Neural cell (in vitro differentiated cells): ENCODE results near the gene SMIM22. TPM values are rescaled to one million over a fixed set of nuclear protein-coding genes. Genes with fewer than 3 reads are reported as not detected.

ENCODE experiments used
- H2AFZ ChIP-seq: fragments of 200-600, 300-800 bp; sonication (generic), shearing (Covaris generic); 2 replicates; pipeline ENCODE4 v1.6.0; 2014; ENCODE audit warnings: low read depth, mild to moderate bottlenecking, antibody characterized with exemption, low read length, moderate library complexity
- H3F3A ChIP-seq: fragments of 200-600 bp; shearing (Covaris generic); 2 replicates; pipeline ENCODE4 v1.6.1; 2016; ENCODE audit warnings: mild to moderate bottlenecking, moderate library complexity, mixed read lengths, antibody characterized with exemption, low read length; ENCODE audit not compliant: insufficient read depth, poor library complexity, severe bottlenecking
- H3K27ac ChIP-seq: fragments of 200-600, 300-800 bp; sonication (generic), shearing (Covaris generic); 2 replicates; pipeline ENCODE4 v1.5.1; 2014; ENCODE audit warnings: mild to moderate bottlenecking, low read length, moderate library complexity
- H3K27me3 ChIP-seq: fragments of 300-800, 200-600 bp; sonication (generic), shearing (Covaris generic); 2 replicates; pipeline ENCODE4 v1.6.0; 2014; ENCODE audit warnings: mild to moderate bottlenecking, low read depth, low read length, moderate library complexity; ENCODE audit not compliant: insufficient read depth
- H3K36me3 ChIP-seq: fragments of 300-800, 200-600 bp; sonication (generic), shearing (Covaris generic); 2 replicates; pipeline ENCODE4 v1.5.1; 2014; ENCODE audit warnings: mild to moderate bottlenecking, antibody characterized with exemption, low read length, moderate library complexity; ENCODE audit not compliant: insufficient read depth
- H3K4me2 ChIP-seq: fragments of 300-800, 200-600 bp; sonication (generic), shearing (Covaris generic); 2 replicates; pipeline ENCODE4 v1.6.0; 2014; ENCODE audit warnings: mild to moderate bottlenecking, low read length
- H3K4me3 ChIP-seq: fragments of 300-800, 200-600 bp; sonication (generic), shearing (Covaris generic); 2 replicates; pipeline ENCODE4 v1.5.1; 2014; ENCODE audit warnings: mild to moderate bottlenecking, low read length, moderate library complexity
- H3K79me2 ChIP-seq: fragments of 200-600 bp; shearing (Covaris generic); replicated peaks from 2 replicates; pipeline ENCODE4 v1.6.0; 2014; ENCODE audit warnings: mild to moderate bottlenecking, low read length, moderate library complexity; ENCODE audit not compliant: insufficient read depth
- H3K9ac ChIP-seq: fragments of 300-800, 200-600 bp; sonication (generic), shearing (Covaris generic); 2 replicates; pipeline ENCODE4 v1.6.1; 2016; ENCODE audit warnings: mild to moderate bottlenecking, low read length, mixed read lengths
- H3K9me2 ChIP-seq: fragments of 200-600 bp; shearing (Covaris generic); 2 replicates; pipeline ENCODE4 v1.6.1; 2016; ENCODE audit warnings: mild to moderate bottlenecking, low read length, mixed read lengths; ENCODE audit not compliant: insufficient read depth
- H3K9me3 ChIP-seq: fragments of 200-600, 300-800 bp; sonication (generic), shearing (Covaris generic); 2 replicates; pipeline ENCODE4 v1.6.1; 2016; ENCODE audit warnings: mild to moderate bottlenecking, mixed run types, low read length, moderate library complexity, mixed read lengths
- H4K20me1 ChIP-seq: fragments of 200-600 bp; shearing (Covaris generic); 2 replicates; pipeline ENCODE4 v1.6.1; 2016; ENCODE audit warnings: mild to moderate bottlenecking, mixed run types; ENCODE audit not compliant: insufficient read depth
- EP300 ChIP-seq: fragments of 450-650 bp; conservative IDR thresholded peaks from 2 replicates; pipeline ENCODE4 v1.6.1; 2014; ENCODE audit warnings: antibody characterized with exemption, mild to moderate bottlenecking, moderate library complexity; ENCODE audit not compliant: poor library complexity, severe bottlenecking
- EZH2 ChIP-seq: fragments of 200-600, 300-800 bp; shearing (Covaris generic), sonication (generic); IDR thresholded peaks from 2 replicates; pipeline ENCODE4 v1.6.1; 2014; ENCODE audit warnings: antibody characterized with exemption, low read length, borderline replicate concordance, mild to moderate bottlenecking; ENCODE audit not compliant: insufficient read depth, poor library complexity, severe bottlenecking
- MXI1 ChIP-seq: fragments of 450-650 bp; conservative IDR thresholded peaks from 2 replicates; pipeline ENCODE4 v1.6.1; 2014; ENCODE audit warnings: antibody characterized with exemption, mild to moderate bottlenecking; ENCODE audit not compliant: poor library complexity, severe bottlenecking
- POLR2AphosphoS5 ChIP-seq: IDR thresholded peaks from 2 replicates; pipeline ENCODE4 v1.6.1; 2012
- RAD21 ChIP-seq: fragments of 450-650 bp; conservative IDR thresholded peaks from 2 replicates; pipeline ENCODE4 v1.6.1; 2014; ENCODE audit warnings: antibody characterized with exemption, mild to moderate bottlenecking, moderate library complexity
- SMC3 ChIP-seq: fragments of 450-650 bp; conservative IDR thresholded peaks from 2 replicates; pipeline ENCODE4 v1.6.1; 2014; ENCODE audit warnings: antibody characterized with exemption, mild to moderate bottlenecking, moderate library complexity; ENCODE audit not compliant: poor library complexity
- TAF1 ChIP-seq: IDR thresholded peaks from 2 replicates; pipeline ENCODE4 v1.6.1; 2012; ENCODE audit warnings: low read depth
- polyA plus RNA-seq: library from polyadenylated mRNA; depleted of rRNA; stranded (reverse); fragments of >200 nt; gene quantifications from 2 replicates; pipeline ENCODE4 v1.2.3, GENCODE V29; 2014
- TF ChIP-seq, protein P1 (sequence below): IDR thresholded peaks from 2 replicates; pipeline ENCODE4 v1.6.1; 2012; ENCODE audit warnings: borderline replicate concordance
- TF ChIP-seq, protein P2 (sequence below): fragments of 450-650 bp; IDR thresholded peaks from 2 replicates; pipeline ENCODE4 v1.5.1; 2014; ENCODE audit warnings: antibody characterized with exemption, mild to moderate bottlenecking, moderate library complexity; ENCODE audit not compliant: poor library complexity, severe bottlenecking

The SMIM22 gene
- polyA plus RNA-seq, 1 donor from 2014 or later: not detected

DNA sequence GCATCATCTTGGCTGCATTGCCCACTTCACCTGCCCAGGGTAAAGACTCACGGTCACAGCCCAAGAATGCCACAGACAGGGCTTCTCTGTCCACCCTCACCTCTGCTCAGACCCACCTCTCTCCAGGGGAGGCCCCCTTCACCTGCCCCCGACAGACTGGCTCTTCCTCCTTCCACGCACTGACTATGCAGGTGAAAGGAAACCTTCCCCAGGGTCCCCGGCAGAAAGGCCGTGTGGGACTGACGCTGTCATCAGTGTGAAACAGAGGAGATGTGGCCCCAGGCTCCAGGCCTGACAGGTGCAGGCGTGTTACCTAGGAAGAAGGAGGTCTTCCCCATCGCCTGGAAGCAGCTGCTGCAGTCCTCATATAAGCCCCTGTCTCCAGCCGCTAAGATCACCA, 16.6 kb downstream of the SMIM22 start:
- H3K4me3 ChIP-seq: no peak overlapping the region
- no peak overlapping the region for H3K27ac ChIP-seq
- no peak overlapping the region for H3K4me2 ChIP-seq
- H2AFZ ChIP-seq: no peak overlapping the region
- H4K20me1 ChIP-seq: no peaks in the 10 kb centered on the region
- no peaks in the 10 kb centered on the region for H3F3A ChIP-seq
- no peaks in the 10 kb centered on the region for H3K9me2 ChIP-seq
- TF ChIP-seq EP300: no peak
- no peaks in the 10 kb centered on the region for H3K27me3 ChIP-seq
- no peaks in the 10 kb centered on the region for H3K79me2 ChIP-seq
- H3K9ac ChIP-seq: no peak overlapping the region
- H3K9me3 ChIP-seq: no peaks in the 10 kb centered on the region
- H3K36me3 ChIP-seq: peaks cover 5% of the 10 kb centered on the region

DNA sequence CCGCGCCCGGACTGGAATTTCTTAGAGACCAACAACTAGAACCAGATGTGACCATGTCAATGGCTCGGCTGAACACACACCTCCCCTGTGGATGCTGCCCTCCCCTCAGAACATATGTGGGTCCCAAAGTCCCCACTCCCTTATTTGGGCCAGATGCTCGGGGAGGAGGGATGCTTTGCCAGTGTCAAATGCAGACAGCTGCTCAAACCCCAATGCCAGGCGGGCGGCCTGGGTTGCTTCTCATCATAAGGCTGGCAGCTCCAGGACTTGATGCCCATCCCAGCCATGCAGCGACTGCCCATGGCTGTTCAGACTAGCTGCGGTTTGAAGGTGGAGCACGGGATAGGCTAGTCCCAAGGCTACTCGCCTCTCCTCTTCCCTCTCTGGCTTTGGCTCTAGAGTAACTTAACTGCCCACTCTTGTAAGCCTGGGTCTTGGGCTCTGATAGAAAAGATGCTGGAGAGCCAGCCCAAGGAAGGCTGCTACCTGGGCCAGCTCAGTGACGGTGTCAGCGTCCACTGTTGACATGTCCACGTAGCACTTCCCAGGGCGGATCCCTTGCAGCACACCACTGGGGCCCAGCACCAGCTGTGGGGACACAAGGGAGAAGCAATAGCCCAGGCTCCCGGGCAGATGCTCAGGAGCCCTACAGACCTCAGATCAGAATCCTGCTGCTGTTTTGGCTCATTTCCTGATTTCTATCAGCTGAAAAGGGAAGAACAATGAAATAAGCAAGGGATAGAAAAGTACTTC, 18.3 kb downstream of the SMIM22 start:
- Histone ChIP-seq H2AFZ (no peak overlapping the region), H3K9me3 (no peaks in the 10 kb centered on the region), H3K27me3 (no peaks in the 10 kb centered on the region), H3K9ac (no peak overlapping the region), H3K36me3 (peaks cover 5% of the 10 kb centered on the region), H3K79me2 (no peaks in the 10 kb centered on the region), H3K4me2 (no peak overlapping the region), H3F3A (no peaks in the 10 kb centered on the region), H4K20me1 (no peaks in the 10 kb centered on the region), H3K27ac (no peak overlapping the region), H3K4me3 (no peak overlapping the region), H3K9me2 (no peaks in the 10 kb centered on the region)
- TF ChIP-seq EZH2 (no peak), EP300 (no peak)

DNA sequence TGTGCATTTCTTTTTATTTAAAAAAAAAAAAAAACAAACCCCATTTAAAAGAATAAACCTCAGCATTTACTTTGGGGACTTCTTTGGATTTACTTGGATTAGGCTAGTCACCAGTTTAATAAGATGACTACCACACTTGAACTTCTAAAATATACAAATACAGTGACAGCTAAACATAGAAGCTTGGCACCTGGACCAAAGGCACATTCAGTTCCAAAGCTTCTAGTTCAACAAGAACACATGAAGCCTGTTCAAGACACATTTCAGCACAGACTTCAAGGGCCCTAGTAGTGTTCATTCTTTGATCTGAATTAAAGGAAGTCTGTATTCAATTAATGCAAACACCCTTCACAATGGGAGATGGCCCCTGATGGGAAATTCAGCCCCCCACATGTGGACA, 18.9 kb downstream of the SMIM22 start:
- TF ChIP-seq POLR2AphosphoS5 (no peak), MXI1 (no peak), RAD21 (no peak), TAF1 (no peak), SMC3 (no peak), EZH2 (no peak), EP300 (no peak)
- TF ChIP-seq, protein P1, sequence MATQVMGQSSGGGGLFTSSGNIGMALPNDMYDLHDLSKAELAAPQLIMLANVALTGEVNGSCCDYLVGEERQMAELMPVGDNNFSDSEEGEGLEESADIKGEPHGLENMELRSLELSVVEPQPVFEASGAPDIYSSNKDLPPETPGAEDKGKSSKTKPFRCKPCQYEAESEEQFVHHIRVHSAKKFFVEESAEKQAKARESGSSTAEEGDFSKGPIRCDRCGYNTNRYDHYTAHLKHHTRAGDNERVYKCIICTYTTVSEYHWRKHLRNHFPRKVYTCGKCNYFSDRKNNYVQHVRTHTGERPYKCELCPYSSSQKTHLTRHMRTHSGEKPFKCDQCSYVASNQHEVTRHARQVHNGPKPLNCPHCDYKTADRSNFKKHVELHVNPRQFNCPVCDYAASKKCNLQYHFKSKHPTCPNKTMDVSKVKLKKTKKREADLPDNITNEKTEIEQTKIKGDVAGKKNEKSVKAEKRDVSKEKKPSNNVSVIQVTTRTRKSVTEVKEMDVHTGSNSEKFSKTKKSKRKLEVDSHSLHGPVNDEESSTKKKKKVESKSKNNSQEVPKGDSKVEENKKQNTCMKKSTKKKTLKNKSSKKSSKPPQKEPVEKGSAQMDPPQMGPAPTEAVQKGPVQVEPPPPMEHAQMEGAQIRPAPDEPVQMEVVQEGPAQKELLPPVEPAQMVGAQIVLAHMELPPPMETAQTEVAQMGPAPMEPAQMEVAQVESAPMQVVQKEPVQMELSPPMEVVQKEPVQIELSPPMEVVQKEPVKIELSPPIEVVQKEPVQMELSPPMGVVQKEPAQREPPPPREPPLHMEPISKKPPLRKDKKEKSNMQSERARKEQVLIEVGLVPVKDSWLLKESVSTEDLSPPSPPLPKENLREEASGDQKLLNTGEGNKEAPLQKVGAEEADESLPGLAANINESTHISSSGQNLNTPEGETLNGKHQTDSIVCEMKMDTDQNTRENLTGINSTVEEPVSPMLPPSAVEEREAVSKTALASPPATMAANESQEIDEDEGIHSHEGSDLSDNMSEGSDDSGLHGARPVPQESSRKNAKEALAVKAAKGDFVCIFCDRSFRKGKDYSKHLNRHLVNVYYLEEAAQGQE: no peak
- TF ChIP-seq, protein P2, sequence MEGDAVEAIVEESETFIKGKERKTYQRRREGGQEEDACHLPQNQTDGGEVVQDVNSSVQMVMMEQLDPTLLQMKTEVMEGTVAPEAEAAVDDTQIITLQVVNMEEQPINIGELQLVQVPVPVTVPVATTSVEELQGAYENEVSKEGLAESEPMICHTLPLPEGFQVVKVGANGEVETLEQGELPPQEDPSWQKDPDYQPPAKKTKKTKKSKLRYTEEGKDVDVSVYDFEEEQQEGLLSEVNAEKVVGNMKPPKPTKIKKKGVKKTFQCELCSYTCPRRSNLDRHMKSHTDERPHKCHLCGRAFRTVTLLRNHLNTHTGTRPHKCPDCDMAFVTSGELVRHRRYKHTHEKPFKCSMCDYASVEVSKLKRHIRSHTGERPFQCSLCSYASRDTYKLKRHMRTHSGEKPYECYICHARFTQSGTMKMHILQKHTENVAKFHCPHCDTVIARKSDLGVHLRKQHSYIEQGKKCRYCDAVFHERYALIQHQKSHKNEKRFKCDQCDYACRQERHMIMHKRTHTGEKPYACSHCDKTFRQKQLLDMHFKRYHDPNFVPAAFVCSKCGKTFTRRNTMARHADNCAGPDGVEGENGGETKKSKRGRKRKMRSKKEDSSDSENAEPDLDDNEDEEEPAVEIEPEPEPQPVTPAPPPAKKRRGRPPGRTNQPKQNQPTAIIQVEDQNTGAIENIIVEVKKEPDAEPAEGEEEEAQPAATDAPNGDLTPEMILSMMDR: no peak
- H3K9me3 ChIP-seq: no peaks in the 10 kb centered on the region
- no peak overlapping the region for H3K4me2 ChIP-seq
- no peaks in the 10 kb centered on the region for H3F3A ChIP-seq
- no peak overlapping the region for H3K4me3 ChIP-seq
- H3K36me3 ChIP-seq: peaks cover 5% of the 10 kb centered on the region
- H3K27me3 ChIP-seq: no peaks in the 10 kb centered on the region
- H2AFZ ChIP-seq: no peak overlapping the region
- no peaks in the 10 kb centered on the region for H3K79me2 ChIP-seq
- no peaks in the 10 kb centered on the region for H4K20me1 ChIP-seq
- no peaks in the 10 kb centered on the region for H3K9me2 ChIP-seq
- H3K27ac ChIP-seq: no peak overlapping the region
- H3K9ac ChIP-seq: no peak overlapping the region
